Urothelium cell line (cell line): ENCODE results near the gene MAPK9.

Experiments used
- DNase-seq: peaks from one replicate; pipeline ENCODE4 v3.0.0; 2011; ENCODE audit warnings: low spot score, mixed read lengths
- FAIRE-seq: peaks from 2 replicates; lab custom pipeline; 2011; peaks lifted over from hg19 to GRCh38; lab: Jason Lieb, UNC

Gene MAPK9

GRCh38 chr5:180208435-180209081 is 83.3 kb downstream of the MAPK9 start:
- no peak for FAIRE-seq

GRCh38 chr5:180208038-180208434 is 83.8 kb downstream of the MAPK9 start:
- FAIRE-seq (no peak), DNase-seq (no peak)

More at GRCh38 chr5:180208435-180209081, 83.3 kb downstream of the MAPK9 start:
- peak; percentile 64 for DNase-seq

- no peak for DNase-seq
- FAIRE-seq, result no peak
Measured at GRCh38 chr5:180207593-180207992, 84.3 kb downstream of the MAPK9 start.

GRCh38 chr5:180206993-180207392 is 84.9 kb downstream of the MAPK9 start:
- FAIRE-seq, result no peak
- no peak for DNase-seq

- no peak for DNase-seq
- FAIRE-seq, result no peak
Measured at GRCh38 chr5:180205916-180206315, 86.0 kb downstream of the MAPK9 start.

- FAIRE-seq, result no peak
- DNase-seq, result no peak
Measured at GRCh38 chr5:180204276-180204819, 87.5 kb downstream of the MAPK9 start.

- FAIRE-seq (no peak), DNase-seq (no peak)
Measured at GRCh38 chr5:180202939-180203573, 88.8 kb downstream of the MAPK9 start.

GRCh38 chr5:180201051-180201987 is 90.6 kb downstream of the MAPK9 start:
- DNase-seq, result no peak
- no peak for FAIRE-seq

- no peak for DNase-seq
- no peak for FAIRE-seq
Measured at GRCh38 chr5:180199390-180199789, 92.5 kb downstream of the MAPK9 start.

- FAIRE-seq (no peak), DNase-seq (no peak)
Measured at GRCh38 chr5:180198208-180198607, 93.7 kb downstream of the MAPK9 start.

GRCh38 chr5:180197016-180197702 is 94.7 kb downstream of the MAPK9 start:
- no peak for FAIRE-seq
- no peak for DNase-seq

- DNase-seq, result no peak
- FAIRE-seq, result no peak
Measured at GRCh38 chr5:180194410-180195345, 97.2 kb downstream of the MAPK9 start.

- FAIRE-seq (no peak), DNase-seq (no peak)
Measured at GRCh38 chr5:180193749-180194375, 98.0 kb downstream of the MAPK9 start.

GRCh38 chr5:180191716-180192115 is 100.2 kb downstream of the MAPK9 start:
- DNase-seq (no peak), FAIRE-seq (no peak)

- no peak for FAIRE-seq
Measured at GRCh38 chr5:180187767-180188166, 104.1 kb downstream of the MAPK9 start.

More at GRCh38 chr5:180187767-180188166, 104.1 kb downstream of the MAPK9 start:
- DNase-seq, result no peak
